ENCODE results near the gene FAM78B.

- TF ChIP-seq CTCF (conservative IDR thresholded peaks at IDR 0.05; ENCODE audit: low read depth, low read length) (no peak), EZH2 (IDR thresholded peaks at IDR 0.05; ENCODE audit: borderline replicate concordance, low read depth, low read length, poor library complexity, severe bottlenecking) (no peak)
Measured at GRCh38 chr1:166087734-166088571, 78.8 kb downstream of the FAM78B start.
